NOMO-1 treated with dmso at 0.1 percent for 144 hours (cell line): ENCODE data around the gene ABCD4.

Experiments used
- DNase-seq: peaks from one replicate; lab custom pipeline; 2025; ENCODE audit not compliant: unreplicated experiment; lab: John Stamatoyannopoulos, UW

Gene ABCD4

DNA sequence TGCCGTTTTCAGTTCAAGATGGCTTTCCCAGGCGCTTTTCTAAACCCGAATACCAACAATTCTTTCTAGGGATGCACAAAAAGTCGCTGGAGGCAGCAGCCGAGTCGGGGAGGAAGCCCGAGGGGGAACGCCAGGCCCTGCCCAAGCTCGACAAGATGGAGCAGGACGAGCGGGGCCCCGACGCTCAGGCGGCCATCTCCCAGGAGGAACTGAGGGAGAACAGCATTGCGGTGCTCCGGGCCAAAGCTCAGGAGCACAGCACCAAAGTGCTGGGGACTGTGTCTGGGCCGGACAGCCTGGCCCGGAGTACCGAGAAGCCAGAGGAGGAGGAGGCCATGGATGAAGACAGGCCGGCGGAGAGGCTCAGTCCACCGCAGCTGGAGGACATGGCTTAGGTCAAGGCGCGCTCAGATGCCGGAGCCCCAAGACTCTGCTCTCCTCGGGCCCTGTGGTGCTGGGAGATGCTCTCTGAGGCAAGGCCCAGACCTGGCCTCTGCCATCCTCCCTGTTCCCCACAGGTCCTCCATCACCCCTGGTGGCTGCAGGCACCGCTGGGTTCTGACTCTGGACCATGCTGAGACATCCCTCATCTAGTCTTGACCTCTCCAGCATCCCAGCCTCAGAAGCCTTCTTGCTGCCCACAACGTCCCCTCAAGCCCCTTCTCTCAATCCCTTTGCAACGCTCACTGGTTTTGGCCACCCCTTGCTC is 42.1 kb downstream of the ABCD4 start:
- no peak for DNase-seq

DNA sequence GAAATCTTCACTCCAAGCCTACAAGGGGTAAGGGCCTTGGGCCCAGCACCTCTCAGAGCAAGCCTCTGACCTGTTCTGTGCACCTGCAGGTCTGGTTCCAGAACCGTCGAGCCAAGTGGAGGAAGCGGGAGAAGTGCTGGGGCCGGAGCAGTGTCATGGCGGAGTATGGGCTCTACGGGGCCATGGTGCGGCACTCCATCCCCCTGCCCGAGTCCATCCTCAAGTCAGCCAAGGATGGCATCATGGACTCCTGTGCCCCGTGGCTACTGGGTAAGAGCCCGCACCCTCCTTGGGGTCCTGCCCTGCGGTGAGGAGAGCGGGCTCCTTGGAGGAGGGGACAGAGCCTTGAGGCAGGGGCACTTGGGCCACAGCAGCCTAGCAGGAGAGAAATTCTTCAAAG is 43.2 kb downstream of the ABCD4 start:
- DNase-seq: no peak

- no peak for DNase-seq
These were observed 44.0 kb downstream of the ABCD4 start for GRCh38 chr14:74258764-74259035.

- DNase-seq: no peak
These were observed 44.6 kb downstream of the ABCD4 start for GRCh38 chr14:74257941-74258763.

DNA sequence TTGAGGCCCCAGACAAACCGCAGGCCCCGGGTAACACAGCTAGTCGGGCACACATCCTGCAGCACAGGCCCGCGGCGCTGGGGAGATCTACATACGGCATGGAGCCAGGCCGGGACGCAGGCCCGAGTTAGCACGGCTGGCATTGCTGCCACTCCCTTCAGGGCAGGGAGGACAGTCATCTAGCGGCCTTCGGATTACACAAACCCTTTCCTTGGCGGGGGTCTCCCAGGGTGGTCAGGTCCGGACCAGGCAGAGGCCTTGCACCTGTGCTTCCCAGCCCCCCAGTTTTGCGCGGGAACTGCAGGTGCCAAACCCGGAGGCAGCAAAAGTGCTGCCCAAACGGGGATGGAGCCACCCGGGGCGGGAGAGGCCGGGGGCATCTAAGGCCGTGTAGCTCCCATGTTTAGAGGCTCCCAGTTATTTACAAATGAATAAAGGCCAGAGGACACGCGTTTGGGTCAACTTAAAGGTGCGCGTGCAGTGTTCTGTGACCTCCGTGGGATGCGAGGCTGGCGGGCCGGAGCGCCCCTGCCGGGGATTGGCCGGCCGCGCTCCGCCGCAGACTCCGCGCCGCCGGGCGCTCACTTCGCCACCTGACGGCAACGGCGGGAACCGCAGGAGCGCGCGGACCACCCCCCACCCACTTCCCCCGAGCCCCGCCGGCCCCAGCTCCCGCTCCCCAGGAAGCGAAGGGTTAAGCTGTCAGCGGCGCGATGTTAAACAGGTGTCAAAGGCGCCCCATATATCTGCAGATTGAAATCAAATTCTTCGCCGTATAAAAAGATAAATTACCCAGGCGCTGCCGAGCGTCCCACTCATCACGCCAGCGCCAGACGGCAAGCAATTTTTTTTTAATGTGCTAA is 45.4 kb downstream of the ABCD4 start:
- DNase-seq: no peak

DNA sequence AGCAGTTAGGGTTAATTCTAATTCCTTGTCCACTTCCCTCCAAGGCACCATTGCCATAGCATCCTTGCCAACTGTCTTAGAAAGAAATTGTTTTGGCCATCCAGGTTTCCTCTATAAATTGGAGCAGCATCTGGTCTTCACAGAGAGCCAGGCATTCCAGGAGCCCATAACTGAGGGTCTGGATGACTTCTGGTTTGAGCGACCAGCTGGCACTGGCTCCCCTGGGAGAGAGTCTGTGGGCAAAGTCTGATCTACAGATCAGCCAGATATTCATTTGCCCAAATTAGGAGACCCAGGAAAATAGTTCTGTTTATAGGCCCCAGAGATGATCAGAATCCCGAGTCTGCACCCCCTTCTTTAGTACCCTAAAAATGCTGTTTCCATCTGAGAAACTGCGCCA is 47.5 kb downstream of the ABCD4 start:
- no peak for DNase-seq

DNA sequence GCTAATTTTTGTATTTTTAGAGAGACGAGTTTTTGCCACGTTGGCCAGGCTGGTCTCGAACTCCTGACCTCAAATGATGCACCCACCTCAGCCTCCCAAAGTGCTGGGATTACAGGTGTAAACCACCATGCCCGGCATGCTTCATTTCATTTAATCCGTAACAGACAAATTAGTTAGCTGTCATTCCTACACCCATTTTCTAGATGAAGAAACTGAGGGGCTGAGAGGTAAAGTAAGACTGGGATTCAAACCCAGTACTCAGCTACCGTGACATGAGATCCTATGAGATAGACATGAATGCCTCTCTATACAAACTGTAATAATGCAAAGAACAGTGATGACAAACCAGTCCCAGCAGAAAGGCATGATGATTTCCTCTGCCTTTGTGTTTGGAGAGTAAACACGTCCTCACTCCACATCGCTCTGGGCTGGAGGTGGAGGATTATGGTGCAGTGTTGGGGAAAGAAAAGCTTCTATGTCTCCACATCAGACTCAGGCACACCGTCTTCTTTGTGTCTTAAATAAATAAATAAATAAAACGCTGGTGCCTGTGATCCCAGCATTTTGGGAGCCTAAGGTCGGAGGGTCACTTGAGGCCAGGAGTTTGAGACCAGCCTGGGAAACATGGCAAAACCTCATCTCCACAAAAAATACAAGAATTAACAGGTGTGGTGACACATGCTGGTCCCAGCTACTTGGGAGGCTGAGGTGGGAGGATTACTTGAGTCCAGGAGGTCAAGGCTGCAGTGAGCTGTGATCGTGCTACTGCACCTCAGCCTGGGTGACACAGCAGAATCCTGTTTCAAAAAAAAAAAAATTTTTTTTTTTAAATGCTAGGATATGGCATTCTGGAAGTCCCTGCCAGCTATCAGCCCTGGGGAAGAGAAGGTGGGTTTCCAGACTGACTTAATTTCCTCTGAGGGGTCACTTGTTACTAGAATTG is 53.0 kb downstream of the ABCD4 start:
- DNase-seq: no peak

- no peak for DNase-seq
These were observed 54.7 kb downstream of the ABCD4 start for GRCh38 chr14:74248017-74248416.

- no peak for DNase-seq
These were observed 56.2 kb downstream of the ABCD4 start for GRCh38 chr14:74246542-74246941.

DNA sequence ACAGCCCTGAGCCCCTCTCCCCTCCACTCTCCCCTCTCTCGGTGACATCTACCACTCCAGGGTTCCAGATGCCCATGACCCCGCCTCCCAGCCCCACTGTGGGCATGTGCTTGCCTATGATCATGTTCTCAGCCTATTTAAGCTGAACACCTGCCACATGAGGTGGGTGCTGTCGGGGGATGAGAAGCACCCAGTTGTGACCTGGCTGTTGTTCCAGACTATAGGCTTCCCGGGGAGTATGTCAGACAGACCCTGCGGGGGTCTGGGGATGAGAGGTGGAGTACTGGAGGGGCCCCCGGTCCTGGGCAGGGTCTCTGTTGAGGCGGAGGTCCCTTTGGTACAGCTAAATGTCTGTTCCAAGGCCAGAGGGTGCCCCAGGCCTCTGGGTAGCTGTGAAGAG is 57.4 kb downstream of the ABCD4 start:
- DNase-seq: no peak

DNA sequence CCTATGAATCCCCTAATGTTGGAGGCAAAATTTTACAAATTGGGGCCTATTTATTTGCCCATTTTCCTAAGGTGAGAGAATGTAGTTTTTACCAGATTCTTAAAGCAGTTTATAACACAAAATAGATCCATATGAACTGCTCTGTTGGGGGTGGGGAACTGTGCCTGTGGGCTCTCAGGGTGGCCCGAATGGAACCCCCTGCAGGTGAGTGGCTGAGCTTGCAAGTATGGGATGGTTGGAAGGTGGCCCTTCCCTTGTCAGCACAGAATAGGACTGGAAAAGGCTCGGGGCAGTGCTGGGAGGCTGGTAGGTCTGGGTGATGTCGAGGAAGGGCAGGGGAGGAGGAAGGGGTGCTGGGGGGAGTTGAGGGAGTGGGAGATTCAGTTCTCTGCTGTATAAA is 58.6 kb downstream of the ABCD4 start:
- DNase-seq: no peak

GRCh38 chr14:74243051-74243450 is 59.7 kb downstream of the ABCD4 start:
- DNase-seq: no peak

GRCh38 chr14:74242780-74243042 is 60.0 kb downstream of the ABCD4 start:
- DNase-seq: no peak

DNA sequence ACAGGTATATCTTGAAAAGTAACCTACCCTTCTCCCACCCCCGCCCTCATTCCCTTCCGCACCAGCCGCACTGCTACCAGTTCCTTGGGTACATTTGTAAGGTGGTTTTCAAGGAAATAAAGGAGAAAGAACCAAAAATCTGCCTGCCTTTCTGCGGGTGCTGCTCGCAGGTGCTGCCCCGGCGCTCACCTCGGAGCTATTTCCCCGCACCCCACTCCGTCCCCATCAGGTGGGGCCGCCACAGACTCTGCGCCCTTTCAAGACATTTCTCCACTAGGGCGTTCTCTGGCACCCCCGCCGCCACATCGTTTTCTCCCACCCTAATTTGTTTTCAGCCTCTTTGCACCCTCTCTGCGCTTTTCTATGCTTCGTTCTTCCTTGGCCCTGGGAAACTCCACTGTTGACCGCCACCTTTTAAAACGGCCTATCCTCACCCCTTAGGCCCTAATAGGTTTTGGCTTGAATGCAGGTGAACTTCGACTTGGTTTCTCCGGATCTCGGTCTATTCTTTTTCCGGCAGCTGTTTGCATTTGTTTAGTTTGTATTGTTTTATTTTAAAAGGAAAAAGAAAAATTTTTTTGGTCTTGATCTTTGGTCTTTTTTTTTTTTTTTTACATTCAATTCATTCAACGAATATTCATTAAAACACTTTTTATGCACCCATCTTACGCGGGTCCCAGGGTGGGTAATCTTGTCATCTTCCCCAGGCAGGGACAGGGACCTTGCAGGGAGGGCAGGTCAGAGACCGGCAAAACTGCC is 60.5 kb downstream of the ABCD4 start:
- DNase-seq: no peak

DNA sequence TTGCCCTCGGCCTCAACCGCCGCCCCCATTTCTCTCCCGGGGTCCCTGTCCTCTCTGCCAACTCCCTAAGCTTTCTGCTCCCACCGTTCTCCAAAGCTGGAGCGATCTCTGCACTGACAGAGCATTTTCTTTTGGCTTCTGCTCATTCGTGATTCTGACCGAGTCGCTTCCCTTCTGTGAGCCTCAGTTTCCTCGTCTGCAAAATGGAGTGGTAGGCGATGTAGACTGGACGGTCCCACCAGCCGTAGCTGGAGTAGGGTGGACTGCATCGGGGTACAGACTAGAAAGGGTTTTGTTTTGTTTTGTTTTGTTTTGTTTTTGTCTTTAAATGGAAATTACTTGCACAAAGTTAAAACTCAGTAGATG is 61.1 kb downstream of the ABCD4 start:
- no peak for DNase-seq

DNA sequence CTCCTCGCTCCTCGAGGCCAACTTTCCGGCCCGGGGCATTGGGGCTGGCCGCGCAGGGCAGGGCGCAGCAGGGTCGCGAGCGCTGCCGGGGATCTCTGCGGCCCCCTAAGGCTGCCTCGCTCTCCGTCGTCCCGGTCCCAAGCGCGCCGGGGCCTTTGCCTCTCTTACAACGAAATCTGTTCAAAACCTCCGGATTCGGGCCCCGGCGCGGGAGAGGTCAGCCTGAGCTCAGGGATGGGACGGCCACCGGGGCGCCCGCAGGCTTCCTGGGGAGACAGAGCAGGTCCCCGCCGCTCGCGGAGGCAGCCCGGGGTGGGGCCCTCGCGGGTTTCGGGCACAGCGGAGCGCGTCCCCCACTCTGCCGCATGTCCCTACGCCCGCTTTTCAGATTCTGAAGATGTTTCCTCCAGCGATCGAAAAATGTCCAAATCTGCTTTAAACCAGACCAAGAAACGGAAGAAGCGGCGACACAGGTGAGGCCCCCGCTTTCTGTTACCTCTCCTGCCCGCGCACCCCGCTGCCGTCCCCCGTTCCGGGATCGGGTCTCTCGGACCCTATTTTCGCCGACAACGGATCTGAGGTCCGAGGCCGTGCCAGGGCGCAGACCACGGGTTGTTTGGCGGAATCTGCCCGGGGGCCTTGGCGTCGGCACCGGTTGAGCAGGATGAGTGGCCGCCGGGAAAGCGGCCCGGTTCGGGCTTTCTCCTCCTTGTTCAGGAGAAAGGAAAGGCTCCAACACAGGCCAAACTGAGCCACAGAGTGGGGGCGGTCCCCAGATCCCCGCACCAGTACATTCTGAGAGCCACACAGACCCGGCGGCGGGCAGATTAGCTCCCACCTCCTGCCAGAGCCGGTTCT is 61.7 kb downstream of the ABCD4 start:
- DNase-seq: no peak

GRCh38 chr14:74239848-74240793 is 62.6 kb downstream of the ABCD4 start:
- no peak for DNase-seq
